ENCODE data around the gene VGLL3.

Gene VGLL3

DNA sequence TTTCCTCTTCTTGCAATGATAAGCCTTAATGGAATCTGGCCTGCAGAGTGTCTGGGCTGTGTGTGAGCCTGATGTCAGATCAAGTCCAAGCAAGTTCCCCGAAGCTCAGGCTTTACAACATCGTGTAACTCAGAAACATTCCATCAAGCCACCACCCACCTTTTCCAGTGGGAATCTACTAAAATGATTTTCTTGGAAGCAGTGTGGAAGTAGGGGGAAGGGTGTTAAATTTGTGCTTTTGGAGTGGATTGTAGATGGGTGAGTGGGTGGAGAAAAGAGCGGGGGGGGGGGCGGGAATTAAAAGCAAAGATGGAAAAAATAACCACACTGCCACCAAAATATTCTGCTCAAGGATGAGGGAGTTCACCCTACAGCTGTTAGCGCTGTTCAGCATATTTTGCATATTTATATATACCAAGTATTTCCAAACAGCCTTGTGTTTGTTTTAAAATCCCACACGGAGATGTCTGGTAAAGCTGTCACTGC lies 53.6 kb downstream of the VGLL3 start:
- Histone ChIP-seq H3K36me3 (no peaks in the 10 kb centered on the region), H3K27ac (no peak overlapping the region), H3K4me1 (ENCODE audit: control insufficient read depth in 1 of 2, insufficient read depth in 1 of 2, low read depth in 1 of 2, low read length in 1 of 2) (no peaks in the 10 kb centered on the region), H3K27me3 (no peaks in the 10 kb centered on the region), H3K4me3 (ENCODE audit: low read depth in 1 of 2, low read length in 1 of 2) (no peak overlapping the region), H3K9me3 (no peaks in the 10 kb centered on the region)
- no peak for TF ChIP-seq CTCF (IDR thresholded peaks at IDR 0.05)

GRCh38 chr3:86934851-86935250 lies 56.1 kb downstream of the VGLL3 start:
- Histone ChIP-seq H3K27ac (no peak overlapping the region), H3K4me3 (ENCODE audit: low read depth in 1 of 2, low read length in 1 of 2) (no peak overlapping the region), H3K27me3 (no peaks in the 10 kb centered on the region), H3K4me1 (ENCODE audit: control insufficient read depth in 1 of 2, insufficient read depth in 1 of 2, low read depth in 1 of 2, low read length in 1 of 2) (no peaks in the 10 kb centered on the region), H3K36me3 (no peaks in the 10 kb centered on the region), H3K9me3 (no peaks in the 10 kb centered on the region)
- TF ChIP-seq CTCF (IDR thresholded peaks at IDR 0.05), result no peak

GRCh38 chr3:86930831-86931230 lies 60.1 kb downstream of the VGLL3 start:
- Histone ChIP-seq H3K9me3 (no peaks in the 10 kb centered on the region), H3K4me3 (ENCODE audit: low read depth in 1 of 2, low read length in 1 of 2) (no peak overlapping the region), H3K27ac (no peak overlapping the region), H3K36me3 (no peaks in the 10 kb centered on the region), H3K4me1 (ENCODE audit: control insufficient read depth in 1 of 2, insufficient read depth in 1 of 2, low read depth in 1 of 2, low read length in 1 of 2) (no peaks in the 10 kb centered on the region), H3K27me3 (no peaks in the 10 kb centered on the region)
- no peak for TF ChIP-seq CTCF (IDR thresholded peaks at IDR 0.05)

DNA sequence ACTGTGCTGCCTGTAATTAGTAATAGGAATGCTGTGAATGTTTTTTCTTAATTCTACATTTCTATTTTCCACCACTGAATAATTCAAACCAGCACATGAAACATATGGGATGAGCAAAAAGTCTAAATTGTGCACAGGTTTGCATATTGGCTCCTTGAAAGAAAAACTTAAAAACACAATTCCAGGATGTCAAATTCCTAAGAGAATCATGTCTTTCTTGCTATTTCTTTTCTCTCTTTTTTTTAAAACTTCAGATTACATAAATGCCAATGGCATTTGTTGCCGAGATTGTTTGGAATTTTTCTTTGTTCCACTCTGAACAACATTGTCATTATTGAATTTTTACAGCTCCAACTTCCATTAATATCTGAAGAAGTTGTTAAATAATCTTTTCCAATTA lies 60.8 kb downstream of the VGLL3 start:
- no peak overlapping the region for H3K27ac ChIP-seq
- H3K4me3 ChIP-seq (ENCODE audit: low read depth in 1 of 2, low read length in 1 of 2), result no peak overlapping the region
- no peak for TF ChIP-seq CTCF (IDR thresholded peaks at IDR 0.05)

GRCh38 chr3:86929046-86929445 lies 61.9 kb downstream of the VGLL3 start:
- H3K36me3 ChIP-seq, result no peaks in the 10 kb centered on the region
- no peaks in the 10 kb centered on the region for H3K27me3 ChIP-seq
- no peak for TF ChIP-seq CTCF (IDR thresholded peaks at IDR 0.05)
- no peak overlapping the region for H3K4me3 ChIP-seq (ENCODE audit: low read depth in 1 of 2, low read length in 1 of 2)
- H3K27ac ChIP-seq, result no peak overlapping the region
- H3K9me3 ChIP-seq, result no peaks in the 10 kb centered on the region
- no peaks in the 10 kb centered on the region for H3K4me1 ChIP-seq (ENCODE audit: control insufficient read depth in 1 of 2, insufficient read depth in 1 of 2, low read depth in 1 of 2, low read length in 1 of 2)

More for the DNA sequence above, 60.8 kb downstream of the VGLL3 start:
- Histone ChIP-seq H3K9me3 (no peaks in the 10 kb centered on the region), H3K4me1 (ENCODE audit: control insufficient read depth in 1 of 2, insufficient read depth in 1 of 2, low read depth in 1 of 2, low read length in 1 of 2) (no peaks in the 10 kb centered on the region), H3K36me3 (no peaks in the 10 kb centered on the region), H3K27me3 (no peaks in the 10 kb centered on the region)

- no peaks in the 10 kb centered on the region for H3K27me3 ChIP-seq
- no peak overlapping the region for H3K4me3 ChIP-seq (ENCODE audit: low read depth in 1 of 2, low read length in 1 of 2)
- no peaks in the 10 kb centered on the region for H3K9me3 ChIP-seq
- TF ChIP-seq CTCF (IDR thresholded peaks at IDR 0.05), result no peak
- H3K27ac ChIP-seq, result no peak overlapping the region
- no peaks in the 10 kb centered on the region for H3K36me3 ChIP-seq
- H3K4me1 ChIP-seq (ENCODE audit: control insufficient read depth in 1 of 2, insufficient read depth in 1 of 2, low read depth in 1 of 2, low read length in 1 of 2), result no peaks in the 10 kb centered on the region
These were observed 67.9 kb downstream of the VGLL3 start for GRCh38 chr3:86923071-86923491.
